HUDEP-2 (cell line): ENCODE measurements around the gene SNX10.

Experiments used
- DNase-seq, 76 experiments: peaks; one replicate each; lab custom pipeline; 2025; ENCODE audit not compliant: unreplicated experiment in 76 of 76; lab: John Stamatoyannopoulos, UW

Gene SNX10

DNA sequence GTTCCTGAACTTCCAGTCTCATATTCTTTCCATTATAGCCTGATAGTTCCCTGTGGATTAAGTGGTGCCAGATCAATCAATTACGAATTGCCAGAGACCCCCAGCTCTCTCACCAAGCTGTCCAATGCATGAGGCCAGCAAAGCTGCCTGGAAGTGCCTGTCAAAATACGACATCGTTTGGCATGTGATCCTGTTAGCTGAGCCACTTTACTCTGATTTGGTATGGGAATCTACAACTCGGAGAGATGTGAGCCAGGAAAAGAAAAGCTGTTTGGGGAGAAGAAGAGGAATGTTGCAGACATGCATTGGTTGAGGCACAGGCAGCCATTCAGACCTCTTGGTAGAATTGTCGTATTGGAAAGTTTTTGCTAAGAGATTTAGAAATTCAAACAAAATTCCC is 3.9 kb downstream of the SNX10 start:
- no peak for DNase-seq

GRCh38 chr7:26298472-26299058 is 6.9 kb downstream of the SNX10 start:
- no peak for DNase-seq

DNA sequence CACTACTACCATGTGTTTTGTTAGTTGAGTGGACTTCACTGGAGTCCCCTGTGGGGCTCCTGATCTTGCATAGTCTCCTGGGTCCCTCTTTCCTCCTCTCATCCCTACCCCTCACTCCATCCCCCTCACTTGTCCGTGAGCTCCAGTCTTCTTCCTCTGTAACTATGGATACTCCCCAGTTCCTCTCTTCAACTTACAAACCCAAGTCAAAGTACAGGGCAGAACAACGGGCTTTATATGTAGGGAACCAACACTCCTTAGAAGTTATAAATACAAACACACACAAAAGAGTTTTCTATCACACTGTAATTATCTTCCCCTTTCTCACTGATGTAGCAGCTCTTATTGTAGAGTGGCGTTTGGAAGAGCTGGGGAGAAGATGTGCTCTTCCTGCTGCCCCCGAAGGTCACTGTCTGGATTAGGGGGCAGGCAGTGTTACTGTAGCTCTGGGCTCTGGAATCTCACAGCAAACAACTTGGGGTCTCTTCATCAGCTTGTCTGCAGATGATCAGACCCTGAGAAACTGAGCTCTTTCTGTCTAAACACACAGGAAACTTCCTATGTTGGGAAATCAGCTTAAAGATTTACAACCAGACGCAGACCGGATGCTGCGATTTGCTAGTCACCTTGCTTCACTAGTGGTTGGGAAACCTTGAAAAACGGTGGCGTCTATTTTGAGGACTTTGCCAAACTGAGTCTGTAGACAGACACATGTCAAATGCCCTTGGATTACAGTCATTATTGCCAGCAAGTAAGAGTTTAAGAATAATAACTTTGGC is 13.6 kb downstream of the SNX10 start:
- DNase-seq: no peak

DNA sequence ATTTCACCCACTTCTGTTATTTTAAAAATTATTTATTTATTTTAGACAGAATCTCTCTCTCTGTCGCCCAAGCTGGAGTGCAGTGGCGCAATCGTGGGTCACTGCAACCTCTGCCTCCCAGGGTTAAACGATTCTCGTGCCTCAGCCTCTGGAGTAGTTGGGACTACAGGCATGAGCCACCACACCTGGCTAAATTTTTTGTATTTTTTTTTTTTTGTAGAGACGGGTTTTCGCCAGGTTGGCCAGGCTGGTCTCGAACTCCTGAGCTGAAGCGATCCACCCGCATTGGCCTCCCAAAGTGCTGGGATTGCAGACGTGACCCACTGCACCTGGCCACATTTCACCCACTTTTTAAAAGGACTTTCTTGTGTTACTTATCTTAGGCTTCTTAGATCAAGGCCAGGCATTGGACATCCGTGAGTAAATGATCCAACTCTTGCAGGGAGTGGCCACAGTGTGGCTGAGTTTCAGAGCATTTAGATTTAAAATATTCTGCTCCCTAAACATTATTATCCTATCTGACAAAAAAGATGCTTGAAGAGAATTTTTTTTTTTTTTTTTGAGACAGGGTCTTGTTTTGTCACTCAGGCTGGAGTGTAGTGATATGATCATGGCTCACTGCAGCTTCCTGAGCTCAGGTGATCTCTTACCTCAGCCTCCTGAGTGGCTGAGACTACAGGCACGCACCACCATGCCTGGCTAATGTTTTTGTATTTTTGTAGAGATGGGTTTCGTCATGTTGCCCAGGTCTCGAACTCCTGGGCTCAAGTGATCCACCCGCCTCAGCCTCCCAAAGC is 14.4 kb downstream of the SNX10 start:
- no peak for DNase-seq

DNA sequence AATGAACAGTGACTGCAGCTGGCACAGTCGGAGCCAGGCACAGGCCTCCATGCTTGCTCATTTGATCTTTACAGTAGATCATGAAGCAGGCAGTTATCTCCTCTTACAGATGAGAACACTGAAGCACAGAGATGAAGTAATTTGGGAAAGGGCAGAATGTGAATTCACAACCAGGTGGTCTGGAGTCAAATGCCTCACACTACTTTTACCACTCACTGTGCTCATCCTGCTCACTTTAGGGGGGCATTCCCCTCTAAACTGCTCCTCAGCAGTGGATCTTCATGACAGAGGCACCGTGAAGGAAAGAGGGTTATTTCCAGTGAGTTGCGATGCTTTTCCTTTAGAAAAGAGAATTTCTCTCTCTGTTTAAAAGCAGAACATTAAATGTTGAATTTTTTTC is 15.1 kb downstream of the SNX10 start:
- no peak for DNase-seq

DNA sequence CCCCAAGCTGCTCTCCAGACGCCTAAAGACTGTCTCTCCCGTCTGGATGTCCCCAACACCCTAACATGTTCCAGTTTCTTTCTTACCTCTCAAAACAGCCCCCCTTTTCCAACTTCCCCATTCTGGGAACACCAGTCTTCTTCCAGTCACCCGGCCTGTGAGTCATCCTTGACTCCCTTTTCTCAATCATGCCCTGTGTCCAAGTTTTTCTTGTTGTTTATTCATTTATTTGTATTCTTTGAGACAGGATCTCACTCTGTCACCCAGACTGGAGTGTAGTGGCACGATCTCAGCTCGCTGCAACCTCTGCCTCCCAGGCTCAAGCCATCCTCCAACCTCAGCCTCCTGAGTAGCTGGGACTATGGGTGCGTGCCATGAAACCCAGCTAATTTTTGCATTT is 15.6 kb downstream of the SNX10 start:
- no peak for DNase-seq

DNA sequence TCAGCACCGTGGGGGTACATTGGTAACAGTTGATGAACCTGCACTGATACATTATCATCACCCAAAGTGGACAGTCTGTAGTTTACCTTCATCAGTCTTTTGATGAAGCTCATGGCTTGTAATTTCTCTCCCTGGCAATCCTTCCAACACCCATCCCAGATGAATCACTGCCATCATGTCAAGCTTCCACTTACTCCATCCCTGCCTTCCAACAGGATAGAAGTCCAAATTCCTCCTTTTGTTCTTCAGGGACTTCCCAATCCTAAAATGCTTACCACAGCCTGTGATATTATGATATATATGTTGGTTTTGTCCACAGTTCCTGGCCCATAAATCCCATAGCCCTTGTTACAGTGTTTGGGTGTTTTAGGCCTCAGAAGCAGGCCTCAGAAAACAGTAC is 16.1 kb downstream of the SNX10 start:
- no peak for DNase-seq

- DNase-seq: no peak
These were observed 16.9 kb downstream of the SNX10 start for GRCh38 chr7:26308551-26308950.

DNA sequence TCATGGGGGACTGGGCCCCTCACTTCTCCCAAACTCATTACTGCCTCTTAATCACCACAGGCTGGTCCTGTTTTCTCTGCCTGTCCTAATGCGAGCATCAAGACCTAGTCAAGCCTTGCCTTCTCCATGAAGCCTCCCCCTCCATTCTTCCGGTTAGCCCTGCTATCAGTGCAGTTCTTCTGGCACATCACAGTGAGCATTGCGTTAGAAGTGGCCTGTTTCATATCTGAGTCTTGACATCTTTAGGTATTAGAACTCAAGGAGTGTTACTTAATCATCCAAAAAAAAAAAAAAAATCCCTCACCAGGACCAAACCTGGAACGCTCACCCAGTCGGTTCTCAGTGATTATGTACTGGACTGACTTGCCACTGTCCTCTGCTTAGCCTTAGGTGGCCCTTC is 17.4 kb downstream of the SNX10 start:
- DNase-seq: no peak

DNA sequence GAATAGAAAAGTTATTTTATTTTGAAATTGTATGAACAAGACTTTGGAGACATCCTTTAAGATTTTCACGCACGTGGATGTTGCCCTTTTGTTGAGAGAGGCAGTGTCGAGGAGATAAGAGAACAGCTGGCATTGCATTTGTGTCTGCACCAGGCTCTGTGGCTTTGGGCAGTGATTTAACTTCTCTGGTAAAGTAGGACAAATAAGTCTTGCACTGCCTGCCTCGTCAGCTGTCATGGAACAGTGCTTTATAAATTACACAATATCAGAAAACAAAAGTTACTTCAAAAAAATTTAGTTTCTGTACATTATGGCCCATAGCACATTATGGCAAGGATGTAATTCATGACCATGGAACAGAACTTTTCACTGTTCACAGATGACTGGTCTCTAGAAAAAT is 20.1 kb downstream of the SNX10 start:
- DNase-seq: no peak

DNA sequence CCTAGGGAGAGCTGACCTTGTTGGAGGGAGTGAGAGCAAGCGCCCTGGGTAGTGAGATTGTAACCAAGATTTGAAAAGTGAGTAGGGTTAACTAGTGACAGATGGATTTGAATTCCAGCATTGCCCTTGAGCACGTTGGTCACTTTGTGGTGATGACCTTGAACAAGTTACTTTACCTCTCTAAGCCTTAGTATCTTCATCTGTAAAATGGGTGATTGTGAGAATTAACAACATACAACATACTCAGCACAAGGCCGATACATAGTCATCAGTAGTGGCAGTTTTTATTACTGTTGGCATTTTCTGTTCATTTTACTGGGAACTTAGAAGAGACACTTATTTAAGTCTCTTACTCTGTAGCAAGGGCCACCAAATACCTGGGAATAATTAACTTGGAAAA is 25.5 kb downstream of the SNX10 start:
- DNase-seq: no peak

GRCh38 chr7:26318921-26319320 is 27.3 kb downstream of the SNX10 start:
- no peak for DNase-seq

GRCh38 chr7:26319636-26320035 is 28.0 kb downstream of the SNX10 start:
- DNase-seq: no peak

- DNase-seq: no peak
These were observed 29.2 kb downstream of the SNX10 start for GRCh38 chr7:26320878-26321277.

DNA sequence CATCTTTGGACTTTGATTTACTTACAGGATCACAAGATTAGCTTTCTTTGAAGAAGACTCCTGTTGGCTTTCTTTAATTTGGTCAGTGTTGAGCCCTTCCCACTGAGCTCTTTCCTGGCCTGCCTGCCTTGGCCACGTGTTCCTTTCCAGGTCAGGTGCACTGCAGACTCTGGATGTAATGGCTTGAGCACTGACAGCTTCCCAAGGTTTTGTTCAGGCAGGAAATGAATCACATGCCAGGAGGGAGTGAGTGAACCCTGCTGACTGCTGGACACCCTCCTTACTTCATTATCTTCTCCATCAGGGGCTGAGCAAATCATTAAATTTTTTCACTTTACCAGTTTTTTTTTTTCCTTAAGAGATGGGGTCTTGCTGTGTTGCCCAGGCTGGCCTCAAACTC is 29.8 kb downstream of the SNX10 start:
- no peak for DNase-seq

- DNase-seq: no peak
These were observed 34.5 kb downstream of the SNX10 start for GRCh38 chr7:26326211-26326610.

- no peak for DNase-seq
These were observed 37.1 kb downstream of the SNX10 start for GRCh38 chr7:26328498-26329390.

GRCh38 chr7:26329520-26330255 is 38.0 kb downstream of the SNX10 start:
- no peak for DNase-seq

DNA sequence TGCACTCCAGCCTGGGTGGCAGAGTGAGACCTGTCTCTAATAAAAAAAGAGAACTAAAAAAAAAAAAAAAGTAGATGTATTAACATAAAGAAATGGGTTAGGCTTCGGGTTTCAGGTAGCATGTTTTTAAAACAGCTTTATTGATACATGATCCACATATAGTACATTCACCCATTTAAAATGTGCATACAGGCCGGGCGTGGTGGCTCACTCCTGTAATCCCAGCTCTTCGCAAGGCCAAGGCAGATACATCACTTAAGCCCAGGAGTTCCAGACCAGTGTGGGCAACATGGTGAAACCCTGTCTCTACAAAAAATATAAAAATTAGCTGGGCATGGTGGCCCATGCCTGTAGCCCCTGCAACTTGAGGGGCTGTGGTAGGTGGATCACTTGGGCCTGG is 39.5 kb downstream of the SNX10 start:
- no peak for DNase-seq

DNA sequence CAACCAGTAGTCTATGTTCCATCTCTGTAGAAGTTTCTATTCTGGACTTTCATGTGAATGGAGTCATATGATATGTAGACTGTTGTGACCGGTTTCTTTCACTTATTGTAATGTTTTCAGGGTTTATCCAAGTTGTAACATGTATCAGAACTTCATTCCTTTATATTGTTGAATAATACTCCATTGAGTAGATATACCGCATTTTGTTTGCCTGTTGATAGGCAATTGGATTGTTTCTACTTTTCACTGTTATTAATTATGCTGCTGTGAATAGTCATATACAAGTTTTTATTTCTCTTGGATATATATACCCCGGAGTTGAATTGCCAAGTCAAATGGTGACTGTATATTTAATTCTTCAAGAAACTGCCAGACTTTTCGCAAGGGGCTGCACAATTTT is 40.1 kb downstream of the SNX10 start:
- no peak for DNase-seq
